ENCODE data around the gene ITGB7.

ITGB7 gene

GRCh38 chr12:53180931-53181645 is 26.0 kb downstream of the ITGB7 start (continued):
- TF ChIP-seq PATZ1 (tag by site-specific recombination; IDR thresholded peaks at IDR 0.05) (0 out of 2 replicates have a peak, but pooled peaks have one; percentile 20), SP2 (tag by site-specific recombination; IDR thresholded peaks at IDR 0.05) (peak; percentile 18), KLF9 (tag by site-specific recombination; IDR thresholded peaks at IDR 0.05; ENCODE audit: low read depth) (peak; percentile 33; the same call in 1 of the 2 replicates), EGR2 (tag by site-specific recombination; IDR thresholded peaks at IDR 0.05; ENCODE audit: low read depth) (0 out of 2 replicates have a peak, but pooled peaks have one; percentile 19), ZNF510 (tag by site-specific recombination; IDR thresholded peaks at IDR 0.05; ENCODE audit: insufficient replicate concordance) (no peak), ZNF324 (tag by site-specific recombination; IDR thresholded peaks at IDR 0.05) (peak; percentile 35; the same call in 1 of the 2 replicates), ZNF473 (tag by site-specific recombination; IDR thresholded peaks at IDR 0.05) (no peak), ZBTB8A (tag by site-specific recombination; IDR thresholded peaks at IDR 0.05) (peak; percentile 33; the same call in 1 of the 2 replicates), PRDM10 (tag by site-specific recombination; IDR thresholded peaks at IDR 0.05) (peak; percentile 14), HIC1 (tag by site-specific recombination; IDR thresholded peaks at IDR 0.05) (peak; percentile 25; the same call in 1 of the 2 replicates)

DNA sequence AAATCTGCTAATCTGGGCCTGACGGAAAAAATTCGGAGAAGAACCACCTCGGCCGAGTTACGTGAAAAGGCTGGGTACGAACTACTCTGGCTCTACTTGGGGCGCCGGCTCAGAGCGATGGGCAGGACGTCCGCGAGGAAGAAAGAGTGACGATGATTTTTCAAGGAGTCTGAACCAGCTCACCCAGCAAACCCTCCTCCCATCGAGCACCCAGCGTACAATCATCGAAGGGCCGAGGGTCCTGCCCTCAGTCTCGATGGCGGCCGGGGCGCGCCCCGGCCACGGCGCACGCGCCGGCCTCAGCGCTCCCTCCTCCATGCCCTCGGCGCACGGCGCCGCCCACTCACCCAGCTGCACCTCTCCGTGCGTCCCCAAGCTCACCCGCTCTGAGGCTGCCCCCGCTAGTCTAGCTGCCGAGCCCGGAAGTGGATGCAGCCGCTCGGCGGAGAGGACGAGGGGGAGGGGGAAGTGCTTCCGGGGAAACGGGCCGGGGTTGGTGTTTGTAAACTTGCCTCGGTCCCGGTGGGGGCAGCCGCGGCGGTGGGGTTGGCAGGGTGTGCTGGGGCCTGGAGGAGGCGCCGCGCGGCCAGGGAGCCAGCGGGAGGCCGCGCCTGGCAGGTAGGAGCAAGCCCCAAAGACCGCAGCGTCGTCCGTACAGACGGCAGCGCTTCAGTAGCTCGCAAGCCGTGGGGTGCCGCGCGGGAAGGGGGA is 26.7 kb downstream of the ITGB7 start, which contains the start of the genes CSAD and ZNF740:
Gene CSAD, minus strand, starts transcription at position 706 of the 711 bp plus-strand sequence. CDS start 7,455 bp downstream, outside the sequence.
Gene ZNF740, plus strand, starts transcription at position 503 of the 711 bp plus-strand sequence. CDS start 1,262 bp downstream, outside the sequence.
- Histone ChIP-seq H3K36me3 (ENCODE audit: control insufficient read depth in 2 of 2, insufficient read depth in 1 of 2, low read length in 2 of 2) (peaks cover 15 to 39% of the 10 kb centered on the region in 2 experiments), H3K4me3 (ENCODE audit: low read depth, low read length) (peak within 1 kb of the TSS; percentile 80), H3K27ac (ENCODE audit: extremely low read depth, low read depth, low read length) (peak within 1 kb of the TSS; percentile 80), H3K4me1 (ENCODE audit: control insufficient read depth, insufficient read depth, low read length) (peaks cover 16% of the 10 kb centered on the region; the same call in 1 of the 2 replicates), H3K9me3 (ENCODE audit: control insufficient read depth, insufficient read depth, low read depth, low read length) (no peaks in the 10 kb centered on the region)
- ChIA-PET POLR2A (interaction anchor here (0.6 to 2.8 kb wide), 22 partner anchors 9 to 321 kb away, joined by 3 to 18 read pairs (median 4); partner anchors contain the start of genes AAAS, ESPL1, MYG1 and PFDN5), CTCF (interaction anchor here (0.6 to 5.1 kb wide), 7 partner anchors 9 to 141 kb away, joined by 4 to 46 read pairs (median 6); partner anchors contain the start of genes AAAS and ESPL1)
- TF ChIP-seq ZNF341 (tag by site-specific recombination; IDR thresholded peaks at IDR 0.05; ENCODE audit: low read depth) (no peak), ZNF585B (tag by site-specific recombination; IDR thresholded peaks at IDR 0.05) (no peak), ZNF707 (tag by site-specific recombination; IDR thresholded peaks at IDR 0.05) (no peak), YY1 (tag by site-specific recombination; IDR thresholded peaks at IDR 0.05) (peak; percentile 92), ZNF114 (tag by site-specific recombination; IDR thresholded peaks at IDR 0.05) (no peak), ZNF701 (tag by site-specific recombination; IDR thresholded peaks at IDR 0.05) (no peak), BCL11A (tag by site-specific recombination; IDR thresholded peaks at IDR 0.05; ENCODE audit: low read depth) (no peak; the same call in 1 of the 2 replicates), YY2 (tag by site-specific recombination; IDR thresholded peaks at IDR 0.05) (peak; percentile 51; the same call in 1 of the 2 replicates)
- TF ChIP-seq, protein P1, sequence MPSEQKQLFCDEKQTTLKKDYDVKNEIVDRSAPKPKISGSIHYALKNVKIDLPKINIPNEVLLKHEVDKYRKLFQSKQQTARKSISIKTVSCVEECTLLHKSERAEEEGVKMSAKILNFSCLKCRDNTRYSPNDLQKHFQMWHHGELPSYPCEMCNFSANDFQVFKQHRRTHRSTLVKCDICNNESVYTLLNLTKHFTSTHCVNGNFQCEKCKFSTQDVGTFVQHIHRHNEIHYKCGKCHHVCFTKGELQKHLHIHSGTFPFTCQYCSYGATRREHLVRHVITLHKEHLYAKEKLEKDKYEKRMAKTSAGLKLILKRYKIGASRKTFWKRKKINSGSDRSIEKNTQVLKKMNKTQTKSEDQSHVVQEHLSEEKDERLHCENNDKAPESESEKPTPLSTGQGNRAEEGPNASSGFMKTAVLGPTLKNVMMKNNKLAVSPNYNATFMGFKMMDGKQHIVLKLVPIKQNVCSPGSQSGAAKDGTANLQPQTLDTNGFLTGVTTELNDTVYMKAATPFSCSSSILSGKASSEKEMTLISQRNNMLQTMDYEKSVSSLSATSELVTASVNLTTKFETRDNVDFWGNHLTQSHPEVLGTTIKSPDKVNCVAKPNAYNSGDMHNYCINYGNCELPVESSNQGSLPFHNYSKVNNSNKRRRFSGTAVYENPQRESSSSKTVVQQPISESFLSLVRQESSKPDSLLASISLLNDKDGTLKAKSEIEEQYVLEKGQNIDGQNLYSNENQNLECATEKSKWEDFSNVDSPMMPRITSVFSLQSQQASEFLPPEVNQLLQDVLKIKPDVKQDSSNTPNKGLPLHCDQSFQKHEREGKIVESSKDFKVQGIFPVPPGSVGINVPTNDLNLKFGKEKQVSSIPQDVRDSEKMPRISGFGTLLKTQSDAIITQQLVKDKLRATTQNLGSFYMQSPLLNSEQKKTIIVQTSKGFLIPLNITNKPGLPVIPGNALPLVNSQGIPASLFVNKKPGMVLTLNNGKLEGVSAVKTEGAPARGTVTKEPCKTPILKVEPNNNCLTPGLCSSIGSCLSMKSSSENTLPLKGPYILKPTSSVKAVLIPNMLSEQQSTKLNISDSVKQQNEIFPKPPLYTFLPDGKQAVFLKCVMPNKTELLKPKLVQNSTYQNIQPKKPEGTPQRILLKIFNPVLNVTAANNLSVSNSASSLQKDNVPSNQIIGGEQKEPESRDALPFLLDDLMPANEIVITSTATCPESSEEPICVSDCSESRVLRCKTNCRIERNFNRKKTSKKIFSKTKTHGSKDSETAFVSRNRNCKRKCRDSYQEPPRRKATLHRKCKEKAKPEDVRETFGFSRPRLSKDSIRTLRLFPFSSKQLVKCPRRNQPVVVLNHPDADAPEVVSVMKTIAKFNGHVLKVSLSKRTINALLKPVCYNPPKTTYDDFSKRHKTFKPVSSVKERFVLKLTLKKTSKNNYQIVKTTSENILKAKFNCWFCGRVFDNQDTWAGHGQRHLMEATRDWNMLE (tag by site-specific recombination; conservative IDR thresholded peaks at IDR 0.05; ENCODE audit: low read depth): peak; percentile 95
